IPS DF 4.7 (cell line): ENCODE results near the gene ZDHHC11B.
"Not testable (repeated sequence)": the region's sequence is repeated elsewhere in the genome, so short reads cannot be mapped to it uniquely, and the experiment has no call there.

Experiments
- DNase-seq: peaks from one replicate; pipeline ENCODE4 v3.0.0-alpha.2; 2013; ENCODE audit warnings: low spot score; ENCODE audit errors: extremely low read depth

ZDHHC11B gene

GRCh38 chr5:784428-785177 is at the start of gene ZDHHC11B:
Gene ZDHHC11B, minus strand, starts transcription at chr5:784729. Its CDS starts 17,810 bp downstream, at chr5:766919.
- DNase-seq, result not testable (repeated sequence)

GRCh38 chr5:834013-834412 is 49.5 kb upstream of the ZDHHC11B start:
- DNase-seq, result not testable (repeated sequence)

DNA sequence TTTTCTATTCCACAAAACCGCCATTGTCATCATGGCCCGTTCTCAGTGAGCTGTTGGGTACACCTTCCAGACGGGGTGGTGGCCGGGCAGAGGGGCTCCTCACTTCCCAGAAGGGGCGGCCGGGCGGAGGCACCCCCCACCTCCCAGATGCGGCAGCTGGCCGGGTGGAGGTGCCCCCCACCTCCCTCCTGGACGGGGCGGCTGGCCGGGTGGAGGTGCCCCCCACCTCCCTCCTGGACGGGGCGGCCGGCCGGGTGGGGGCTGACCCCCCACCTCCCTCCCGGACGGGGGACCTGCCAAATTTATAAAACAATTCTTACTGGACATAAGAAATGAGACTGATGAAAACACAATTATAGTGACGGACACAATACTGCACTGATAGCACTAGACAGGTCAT is 43.7 kb upstream of the ZDHHC11B start:
- not testable (repeated sequence) for DNase-seq

- DNase-seq, result not testable (repeated sequence)
Observed at GRCh38 chr5:825544-825943, 41.0 kb upstream of the ZDHHC11B start.

DNA sequence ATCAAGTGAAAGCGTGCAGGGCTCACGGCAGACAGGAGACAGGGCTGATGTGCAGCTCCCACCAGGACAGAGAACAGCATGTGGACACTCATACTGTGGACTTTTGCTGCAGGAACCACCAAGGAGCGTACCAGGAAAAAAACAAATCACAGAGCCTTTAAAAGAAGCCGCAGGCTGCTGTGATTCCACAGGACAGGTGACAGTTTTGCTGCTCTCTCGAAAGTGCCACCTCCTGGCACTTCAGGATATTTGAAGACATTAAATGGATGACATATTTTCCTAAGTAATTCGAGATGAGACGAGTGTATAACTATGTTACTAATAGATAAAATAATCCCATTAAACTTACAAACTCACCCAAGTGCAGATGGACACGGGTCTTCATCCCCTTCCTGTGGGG is 37.0 kb upstream of the ZDHHC11B start:
- no peak for DNase-seq

DNA sequence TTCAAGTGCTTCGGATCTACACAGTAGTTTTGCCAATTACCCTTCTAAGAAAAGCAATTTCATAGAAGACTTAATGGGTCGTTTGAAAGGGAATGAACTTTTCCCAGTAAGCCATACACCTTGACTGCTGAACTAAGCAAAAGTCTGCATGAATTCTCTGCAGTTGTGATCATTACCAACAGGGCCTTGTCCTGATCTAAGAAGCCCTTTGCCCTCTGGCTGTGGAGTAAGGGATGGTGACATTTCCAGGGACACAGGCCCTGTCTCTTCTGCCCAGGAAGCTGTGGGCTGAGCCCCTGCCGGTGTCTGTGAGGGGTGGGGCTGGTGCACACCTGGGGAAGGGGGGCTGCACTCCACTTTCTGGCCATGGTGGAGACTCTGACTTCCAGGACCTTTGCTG is 35.7 kb upstream of the ZDHHC11B start:
- DNase-seq, result no peak

- DNase-seq, result no peak
Observed at GRCh38 chr5:819078-819477, 34.5 kb upstream of the ZDHHC11B start.

GRCh38 chr5:816176-816575 is 31.6 kb upstream of the ZDHHC11B start:
- no peak for DNase-seq

DNA sequence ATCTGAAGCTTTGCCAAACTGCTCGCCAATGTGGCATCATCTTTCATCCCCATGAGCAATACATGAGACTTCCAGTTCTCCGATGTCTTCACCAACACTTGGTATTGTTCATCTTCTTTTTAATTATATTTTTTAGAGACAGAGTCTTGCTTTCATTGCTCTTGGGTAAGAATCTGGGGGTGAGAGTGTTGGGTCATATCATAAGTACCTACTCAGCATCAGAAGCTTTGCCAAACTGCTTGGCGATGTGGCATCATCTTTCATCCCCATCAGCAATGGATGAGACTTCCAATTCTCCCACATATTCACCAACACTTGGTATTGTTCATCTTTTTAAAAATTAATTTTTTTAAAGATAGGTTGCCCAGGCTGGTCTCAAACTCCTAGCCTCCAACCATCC is 30.9 kb upstream of the ZDHHC11B start:
- DNase-seq, result no peak

- DNase-seq, result not testable (repeated sequence)
Observed at GRCh38 chr5:813575-813974, 29.0 kb upstream of the ZDHHC11B start.

GRCh38 chr5:811384-811783 is 26.9 kb upstream of the ZDHHC11B start:
- DNase-seq, result not testable (repeated sequence)

GRCh38 chr5:807719-808514 is 23.4 kb upstream of the ZDHHC11B start:
- not testable (repeated sequence) for DNase-seq

DNA sequence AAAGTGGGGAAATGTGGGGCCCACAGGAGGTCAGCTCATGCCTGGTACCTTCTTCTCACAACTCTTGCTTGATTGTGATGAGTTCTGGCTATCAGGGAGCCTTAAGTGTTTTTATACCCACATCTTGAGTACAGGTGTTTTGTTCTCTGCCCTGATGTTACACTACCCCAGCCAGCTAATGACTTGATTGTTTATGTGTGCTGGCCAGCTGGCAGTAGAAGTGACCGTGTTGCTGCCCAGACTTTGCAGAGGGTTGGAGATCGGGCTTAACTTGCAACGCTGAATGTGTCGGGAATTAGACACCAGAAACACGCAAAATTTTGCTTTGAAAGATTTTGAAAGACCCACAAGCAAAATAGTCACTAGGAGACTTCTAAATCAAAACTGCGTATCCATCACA is 16.9 kb upstream of the ZDHHC11B start:
- DNase-seq, result no peak

DNA sequence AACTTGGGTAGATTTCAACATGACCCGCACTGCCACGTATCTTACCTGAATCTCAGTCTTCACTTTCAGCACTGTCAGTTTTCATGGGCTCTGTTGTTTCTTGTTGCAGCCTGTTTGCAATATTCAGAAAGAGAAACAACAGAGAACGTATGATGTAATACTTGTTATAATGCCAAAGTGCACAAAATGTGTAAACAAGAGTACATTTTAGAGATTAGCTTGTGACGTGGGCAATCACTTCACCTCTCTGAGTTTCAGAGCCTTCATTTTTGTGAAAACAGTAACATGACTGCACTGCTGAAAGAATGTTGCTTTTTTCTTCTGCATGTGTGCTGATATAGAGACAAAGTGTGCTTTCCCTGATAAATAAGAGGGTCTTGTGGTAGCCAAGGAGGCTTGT is 16.5 kb upstream of the ZDHHC11B start:
- DNase-seq, result not testable (repeated sequence)

DNA sequence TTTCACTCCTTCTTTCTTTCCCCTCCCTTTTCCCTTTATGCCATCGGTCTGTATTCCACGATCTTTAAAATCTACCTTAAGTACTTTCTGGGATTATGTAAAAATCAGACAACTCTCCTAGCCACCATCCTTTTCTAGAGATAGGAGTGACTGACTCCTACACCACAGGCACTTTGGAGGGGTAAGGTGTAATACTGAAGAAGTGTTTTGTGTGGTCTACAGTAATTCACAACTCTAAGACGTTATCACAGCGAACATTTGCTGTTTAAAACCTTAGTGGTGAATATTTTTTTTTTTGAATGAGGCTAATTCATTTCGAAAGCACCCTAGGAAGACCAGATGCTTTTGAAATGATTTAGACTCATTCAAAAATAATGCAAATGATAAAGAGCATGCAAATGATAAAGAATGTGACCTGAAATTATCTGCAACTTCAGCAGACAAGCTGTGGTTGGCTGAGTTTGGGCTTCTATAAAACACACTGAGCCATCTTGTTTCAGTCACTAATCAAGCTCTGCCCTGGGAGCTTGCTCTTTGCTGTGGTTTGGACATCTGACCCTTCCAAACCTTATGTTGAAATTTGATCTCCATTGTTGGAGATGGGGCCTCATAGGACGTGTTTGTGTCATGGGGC is 14.1 kb upstream of the ZDHHC11B start:
- DNase-seq, result not testable (repeated sequence)

- DNase-seq, result not testable (repeated sequence)
Observed at GRCh38 chr5:797986-798385, 13.5 kb upstream of the ZDHHC11B start.

DNA sequence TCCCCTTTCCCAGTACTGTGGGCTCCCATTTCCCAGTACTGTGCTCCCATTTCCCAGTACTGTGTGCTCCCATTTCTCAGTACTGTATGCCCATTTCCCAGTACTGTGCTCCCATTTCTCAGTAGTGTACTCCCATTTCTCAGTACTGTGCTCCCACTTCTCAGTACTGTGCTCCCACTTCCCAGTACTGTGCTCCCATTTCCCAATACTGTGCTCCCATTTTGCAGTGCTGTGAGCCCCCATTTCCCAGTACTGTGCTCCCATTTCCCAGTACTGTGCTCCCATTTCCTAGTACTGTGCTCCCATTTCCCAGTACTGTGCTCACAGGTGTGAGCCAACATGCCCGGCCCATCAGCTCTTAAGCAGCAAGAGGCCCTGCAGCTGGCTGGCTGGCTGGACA is 11.3 kb upstream of the ZDHHC11B start:
- not testable (repeated sequence) for DNase-seq

- DNase-seq, result not testable (repeated sequence)
Observed at GRCh38 chr5:794948-795347, 10.4 kb upstream of the ZDHHC11B start.

DNA sequence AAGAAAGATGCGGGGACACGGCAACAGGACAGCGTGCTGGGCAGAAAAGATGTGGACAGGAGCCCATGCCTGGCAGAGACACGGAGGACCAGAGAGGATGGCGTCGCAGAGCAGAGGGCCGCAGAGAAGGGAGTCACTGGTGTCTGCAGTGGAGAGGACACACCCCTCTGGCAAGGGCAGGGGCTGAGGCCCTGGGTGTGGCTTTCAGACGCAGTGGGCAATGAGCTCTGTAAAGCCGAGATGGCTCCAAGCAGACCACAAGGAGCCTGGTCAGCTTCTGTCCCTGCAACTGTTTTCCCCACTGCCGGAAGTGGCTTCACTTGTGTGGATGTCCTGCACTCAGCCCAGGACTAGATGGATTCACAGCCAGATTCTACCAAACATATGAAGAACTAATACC is 4.2 kb upstream of the ZDHHC11B start:
- not testable (repeated sequence) for DNase-seq

DNA sequence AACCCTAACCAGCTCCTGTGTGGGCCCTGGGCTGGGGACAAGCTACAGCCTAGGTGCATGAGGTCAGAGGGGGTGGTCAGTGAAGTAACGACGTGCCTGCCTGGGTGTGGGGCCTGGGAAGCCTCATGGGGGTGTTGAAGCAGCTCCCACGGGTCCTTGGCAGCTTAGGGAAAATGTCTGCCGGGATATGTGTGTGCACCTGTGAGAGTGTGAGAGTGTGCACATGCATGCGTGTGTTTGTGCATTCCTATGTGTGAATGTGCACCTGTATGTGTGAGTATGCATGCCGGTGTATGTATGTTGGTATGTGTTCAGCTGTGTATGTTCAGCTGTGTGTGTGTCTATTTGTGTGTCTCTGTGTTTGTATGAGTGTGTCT is 3.3 kb upstream of the ZDHHC11B start:
- DNase-seq, result not testable (repeated sequence)

DNA sequence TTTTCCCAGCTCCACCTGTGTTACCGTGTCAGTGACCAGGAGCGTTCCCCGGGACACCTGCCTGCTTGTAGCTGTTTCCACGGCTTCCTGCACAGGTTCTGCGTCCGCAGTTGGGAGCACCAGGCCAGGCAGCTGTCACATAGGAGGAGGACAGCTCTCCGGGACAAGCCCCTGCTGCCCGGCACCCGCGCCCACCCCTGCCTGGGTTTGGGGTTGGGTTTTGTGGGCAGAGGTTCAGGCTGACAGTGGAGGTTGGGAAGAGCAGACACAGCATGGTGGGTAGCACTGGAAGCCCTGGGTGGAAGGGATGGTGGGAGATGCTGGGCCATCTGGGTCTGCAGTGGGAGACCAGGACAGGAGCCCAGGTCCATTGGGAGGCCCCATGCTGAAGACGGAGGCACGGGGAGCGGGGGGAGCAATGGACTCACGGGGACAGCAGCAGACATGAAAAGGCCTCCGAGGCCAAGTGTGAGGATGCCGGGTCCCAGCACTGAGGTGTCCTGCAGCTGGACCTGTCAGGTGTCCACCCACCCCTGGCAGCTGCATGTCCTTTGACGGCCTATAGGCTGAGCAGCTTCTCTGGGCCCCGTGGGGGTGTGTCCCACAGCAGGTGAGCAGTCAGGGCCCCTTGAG is 2.8 kb upstream of the ZDHHC11B start:
- not testable (repeated sequence) for DNase-seq
